ENCODE data around the gene SSBP3.
"Not testable (repeated sequence)": the region's sequence is repeated elsewhere in the genome, so short reads cannot be mapped to it uniquely, and the experiment has no call there.

Gene SSBP3

DNA sequence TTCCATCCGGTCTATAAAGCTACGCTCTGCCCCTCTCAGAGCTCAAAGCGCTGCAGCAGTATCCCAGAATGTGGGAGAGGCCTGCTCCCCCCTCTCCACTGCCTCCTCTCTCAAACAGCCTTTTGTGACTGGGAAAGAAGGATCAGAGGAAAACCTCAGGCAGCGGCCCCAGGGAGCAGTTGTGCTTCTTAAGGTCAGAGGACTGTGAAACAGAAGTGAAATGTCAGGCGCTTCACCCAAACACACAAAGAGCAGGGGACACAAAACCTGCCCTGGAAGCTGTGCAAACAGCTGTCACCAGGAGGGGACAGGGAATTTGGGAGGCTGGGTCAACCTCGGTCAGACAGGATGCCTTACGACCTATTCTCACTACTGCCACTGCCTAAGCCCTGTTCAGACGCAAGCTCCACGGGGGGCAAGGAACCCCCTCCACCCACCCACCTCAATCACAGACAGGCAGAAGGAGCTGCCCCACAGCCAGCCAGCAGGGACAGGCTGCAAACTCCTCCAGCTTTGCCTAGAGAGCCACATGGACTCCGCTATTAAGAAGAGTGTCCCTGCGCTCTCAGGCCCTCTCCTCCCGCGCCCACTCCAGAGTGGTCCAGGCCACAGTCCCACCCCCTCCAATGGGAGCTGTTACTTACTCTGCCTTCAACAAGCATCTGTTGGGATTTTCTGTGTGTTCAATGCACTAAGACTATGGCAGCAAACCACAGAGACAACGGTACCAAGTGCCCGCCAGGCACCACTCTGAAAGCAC lies 14.6 kb downstream of the SSBP3 start:
- FAIRE-seq (no peak), DNase-seq (ENCODE audit: insufficient read length, low spot score) (no peak)
- TF ChIP-seq, protein P1, sequence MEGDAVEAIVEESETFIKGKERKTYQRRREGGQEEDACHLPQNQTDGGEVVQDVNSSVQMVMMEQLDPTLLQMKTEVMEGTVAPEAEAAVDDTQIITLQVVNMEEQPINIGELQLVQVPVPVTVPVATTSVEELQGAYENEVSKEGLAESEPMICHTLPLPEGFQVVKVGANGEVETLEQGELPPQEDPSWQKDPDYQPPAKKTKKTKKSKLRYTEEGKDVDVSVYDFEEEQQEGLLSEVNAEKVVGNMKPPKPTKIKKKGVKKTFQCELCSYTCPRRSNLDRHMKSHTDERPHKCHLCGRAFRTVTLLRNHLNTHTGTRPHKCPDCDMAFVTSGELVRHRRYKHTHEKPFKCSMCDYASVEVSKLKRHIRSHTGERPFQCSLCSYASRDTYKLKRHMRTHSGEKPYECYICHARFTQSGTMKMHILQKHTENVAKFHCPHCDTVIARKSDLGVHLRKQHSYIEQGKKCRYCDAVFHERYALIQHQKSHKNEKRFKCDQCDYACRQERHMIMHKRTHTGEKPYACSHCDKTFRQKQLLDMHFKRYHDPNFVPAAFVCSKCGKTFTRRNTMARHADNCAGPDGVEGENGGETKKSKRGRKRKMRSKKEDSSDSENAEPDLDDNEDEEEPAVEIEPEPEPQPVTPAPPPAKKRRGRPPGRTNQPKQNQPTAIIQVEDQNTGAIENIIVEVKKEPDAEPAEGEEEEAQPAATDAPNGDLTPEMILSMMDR (IDR thresholded peaks at IDR 0.05; ENCODE audit: insufficient read depth, missing control alignments): no peak

- TF ChIP-seq, protein P1 (IDR thresholded peaks at IDR 0.05; ENCODE audit: insufficient read depth, missing control alignments): no peak
- no peak for DNase-seq (ENCODE audit: insufficient read length, low spot score)
- no peak for FAIRE-seq
Measured at GRCh38 chr1:54390655-54391054, 15.5 kb downstream of the SSBP3 start.

DNA sequence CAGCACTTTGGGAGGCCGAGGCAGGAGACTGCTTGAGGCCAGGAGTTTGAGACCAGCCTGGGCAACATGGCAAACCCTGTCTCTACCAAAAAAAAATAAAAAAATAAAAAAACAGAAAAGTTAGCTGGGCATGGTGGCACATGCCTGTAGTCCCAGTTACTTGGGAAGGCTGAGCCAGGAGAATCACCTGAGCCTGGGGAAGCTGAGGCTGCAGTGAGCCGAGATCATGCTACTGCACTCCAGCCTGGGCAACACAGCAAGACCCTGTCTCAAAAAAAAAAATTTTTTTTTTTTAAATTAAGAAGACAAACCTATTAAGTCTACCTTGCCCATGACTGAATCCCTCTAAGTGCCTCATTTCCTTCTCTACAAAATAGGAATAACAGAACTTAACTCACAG lies 16.6 kb downstream of the SSBP3 start:
- not testable (repeated sequence) for FAIRE-seq; DNase-seq (ENCODE audit: insufficient read length, low spot score)

DNA sequence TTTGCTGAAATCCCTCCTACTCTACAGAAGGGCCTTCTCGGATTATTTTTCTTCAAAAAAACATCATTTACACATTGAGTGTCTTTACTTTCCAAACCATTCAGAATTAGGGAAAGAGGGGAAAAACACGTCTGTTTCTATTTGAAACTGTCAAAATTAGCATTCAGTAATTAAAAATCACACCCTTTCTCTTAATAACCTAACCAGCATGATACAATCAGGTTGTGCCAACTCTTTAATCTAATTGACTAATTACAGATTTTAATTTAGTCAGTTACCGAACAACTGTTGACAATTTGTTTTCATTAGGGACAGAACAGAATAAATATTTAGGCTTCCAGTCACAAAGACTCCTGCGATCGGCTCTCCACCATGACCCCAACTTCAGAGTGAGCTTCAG lies 18.8 kb downstream of the SSBP3 start:
- TF ChIP-seq, protein P1 (IDR thresholded peaks at IDR 0.05; ENCODE audit: insufficient read depth, missing control alignments): no peak
- DNase-seq (ENCODE audit: insufficient read length, low spot score) (no peak), FAIRE-seq (no peak)

DNA sequence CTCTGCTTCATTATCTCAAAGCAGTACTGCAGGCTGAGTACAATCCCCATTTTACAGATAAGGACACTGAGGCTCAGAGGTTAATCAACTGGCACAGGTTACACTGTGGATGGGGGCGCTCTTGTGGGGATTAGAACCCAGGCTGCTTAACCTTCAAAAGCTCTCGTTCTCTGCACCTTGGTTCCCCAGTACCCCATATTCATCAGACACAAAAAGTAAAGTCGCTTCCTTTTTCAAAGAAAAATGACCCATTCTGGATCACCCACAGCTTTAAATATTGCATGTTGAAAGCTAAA lies 20.5 kb downstream of the SSBP3 start:
- TF ChIP-seq, protein P1 (IDR thresholded peaks at IDR 0.05; ENCODE audit: insufficient read depth, missing control alignments): no peak
- DNase-seq (ENCODE audit: insufficient read length, low spot score) (no peak), FAIRE-seq (no peak)

GRCh38 chr1:54384918-54385726 lies 21.1 kb downstream of the SSBP3 start:
- TF ChIP-seq, protein P1 (IDR thresholded peaks at IDR 0.05; ENCODE audit: insufficient read depth, missing control alignments): no peak
- FAIRE-seq: no peak
- no peak for DNase-seq (ENCODE audit: insufficient read length, low spot score)

- TF ChIP-seq, protein P1 (IDR thresholded peaks at IDR 0.05; ENCODE audit: insufficient read depth, missing control alignments): no peak
- DNase-seq (ENCODE audit: insufficient read length, low spot score) (no peak), FAIRE-seq (no peak)
Measured at GRCh38 chr1:54384471-54384870, 21.7 kb downstream of the SSBP3 start.

Data from D721Med (cell line).